ENCODE measurements around the gene SPRR1B.
A peak's percentile ranks its signal among the peaks of the same experiment; 100 is the strongest.
"Not testable (repeated sequence)": the region's sequence is repeated elsewhere in the genome, so short reads cannot be mapped to it uniquely, and the experiment has no call there.

The SPRR1B gene

GRCh38 chr1:153030895-153031294 lies at the start of gene SPRR1B:
Gene SPRR1B (plus strand): TSS chr1:153031203. CDS start chr1:153032346, 1,143 bp downstream.
- DNase-seq: no peak

GRCh38 chr1:152982076-152982475 lies 48.9 kb upstream of the SPRR1B start:
- DNase-seq: no peak

GRCh38 chr1:152983234-152983633 lies 47.8 kb upstream of the SPRR1B start:
- DNase-seq: no peak

GRCh38 chr1:152983743-152984142 lies 47.3 kb upstream of the SPRR1B start, which contains the start of gene SPRR1A:
Gene SPRR1A (plus strand): TSS chr1:152984081. CDS start chr1:152985231, 1,150 bp downstream.
- no peak for DNase-seq

- no peak for DNase-seq
Measured at GRCh38 chr1:152986578-152986977, 44.4 kb upstream of the SPRR1B start.

- no peak for DNase-seq
Measured at GRCh38 chr1:152993186-152993585, 37.8 kb upstream of the SPRR1B start.

- DNase-seq: no peak
Measured at GRCh38 chr1:152995842-152996241, 35.2 kb upstream of the SPRR1B start.

- DNase-seq: no peak
Measured at GRCh38 chr1:152996633-152997400, 34.2 kb upstream of the SPRR1B start.

- no peak for DNase-seq
Measured at GRCh38 chr1:152997901-152998300, 33.1 kb upstream of the SPRR1B start.

GRCh38 chr1:152998476-152998875 lies 32.5 kb upstream of the SPRR1B start:
- no peak for DNase-seq

- DNase-seq: no peak
Measured at GRCh38 chr1:152999818-153000217, 31.2 kb upstream of the SPRR1B start.

GRCh38 chr1:153000294-153000693 lies 30.7 kb upstream of the SPRR1B start:
- DNase-seq: no peak

GRCh38 chr1:153001382-153001781 lies 29.6 kb upstream of the SPRR1B start, which contains the start of gene SPRR3:
Gene SPRR3 (plus strand): TSS chr1:153001749. CDS start chr1:153003021, 1,272 bp downstream.
- DNase-seq: no peak

GRCh38 chr1:153011235-153011758 lies 19.7 kb upstream of the SPRR1B start:
- DNase-seq: not testable (repeated sequence)

GRCh38 chr1:153021829-153022228 lies 9.2 kb upstream of the SPRR1B start:
- DNase-seq: not testable (repeated sequence)

- DNase-seq: not testable (repeated sequence)
Measured at GRCh38 chr1:153022340-153022739, 8.7 kb upstream of the SPRR1B start.

- DNase-seq: no peak
Measured at GRCh38 chr1:153023109-153023508, 7.9 kb upstream of the SPRR1B start.

- no peak for DNase-seq
Measured at GRCh38 chr1:153024413-153024812, 6.6 kb upstream of the SPRR1B start.

- DNase-seq: no peak
Measured at GRCh38 chr1:153025797-153026196, 5.2 kb upstream of the SPRR1B start.

- DNase-seq: no peak
Measured at GRCh38 chr1:153028766-153029165, 2.2 kb upstream of the SPRR1B start.

- no peak for DNase-seq
Measured at GRCh38 chr1:153032073-153032472, 1.1 kb downstream of the SPRR1B start.

GRCh38 chr1:153032677-153033308 lies 1.8 kb downstream of the SPRR1B start:
- DNase-seq: peak; percentile 36

GRCh38 chr1:153035211-153035610 lies 4.2 kb downstream of the SPRR1B start:
- DNase-seq: no peak
